HCT116 (cell line): ENCODE results near the gene CPSF4L.
"Not testable (repeated sequence)": the region's sequence is repeated elsewhere in the genome, so short reads cannot be mapped to it uniquely, and the experiment has no call there.

ENCODE experiments used
- CBX3 ChIP-seq: IDR thresholded peaks from 2 replicates; pipeline ENCODE4 v1.6.1; 2012; ENCODE audit warnings: low read depth
- CEBPB ChIP-seq: IDR thresholded peaks from 2 replicates; pipeline ENCODE4 v1.6.1; 2012; ENCODE audit warnings: low read depth
- CTCF ChIP-seq, 3 experiments: fragments of 200-600 bp in 1 of 3; sonication (generic) in 1 of 3; IDR thresholded peaks in 2 of 3; conservative IDR thresholded peaks in 1 of 3; 2 replicates each; pipeline ENCODE4 v1.5.1; 2012 to 2017; ENCODE audit warnings: low read depth in 2 of 3, low read length in 2 of 3, antibody characterized with exemption in 1 of 3, borderline replicate concordance in 1 of 3, control low read depth in 1 of 3, mild to moderate bottlenecking in 1 of 3, mixed read lengths in 1 of 3, mixed run types in 1 of 3, moderate library complexity in 1 of 3; ENCODE audit not compliant: insufficient read depth in 1 of 3
- POLR2A ChIP-seq: IDR thresholded peaks from 2 replicates; pipeline ENCODE4 v1.7.0; 2011; ENCODE audit warnings: borderline replicate concordance; ENCODE audit not compliant: insufficient read depth, insufficient read length; ENCODE audit errors: extremely low read depth
- POLR2AphosphoS5 ChIP-seq: IDR thresholded peaks from 2 replicates; pipeline ENCODE4 v1.6.1; 2011; ENCODE audit warnings: mild to moderate bottlenecking, low read depth, low read length, moderate library complexity
- ZNF274 ChIP-seq: fragments of 200-500 bp; sonication (Bioruptor generic); IDR thresholded peaks from 2 replicates; pipeline ENCODE4 v1.6.1; 2014; ENCODE audit warnings: mild to moderate bottlenecking, low read depth, low read length, inconsistent platforms
- TF ChIP-seq, protein P1 (sequence below): IDR thresholded peaks from 2 replicates; pipeline ENCODE4 v1.6.1; 2012
- TF ChIP-seq, protein P2 (sequence below): IDR thresholded peaks from 2 replicates; pipeline ENCODE4 v1.6.1; 2012

- TF ChIP-seq, protein P1, sequence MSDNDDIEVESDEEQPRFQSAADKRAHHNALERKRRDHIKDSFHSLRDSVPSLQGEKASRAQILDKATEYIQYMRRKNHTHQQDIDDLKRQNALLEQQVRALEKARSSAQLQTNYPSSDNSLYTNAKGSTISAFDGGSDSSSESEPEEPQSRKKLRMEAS = not testable (repeated sequence)
- TF ChIP-seq POLR2AphosphoS5; POLR2A; CTCF (IDR thresholded peaks at IDR 0.05 in 2 of 3, conservative IDR thresholded peaks at IDR 0.05 in 1 of 3; ENCODE audit: borderline replicate concordance in 1 of 3, insufficient read depth in 1 of 3, low read depth in 2 of 3, low read length in 2 of 3); CEBPB; CBX3; ZNF274: not testable (repeated sequence)
- TF ChIP-seq, protein P2, sequence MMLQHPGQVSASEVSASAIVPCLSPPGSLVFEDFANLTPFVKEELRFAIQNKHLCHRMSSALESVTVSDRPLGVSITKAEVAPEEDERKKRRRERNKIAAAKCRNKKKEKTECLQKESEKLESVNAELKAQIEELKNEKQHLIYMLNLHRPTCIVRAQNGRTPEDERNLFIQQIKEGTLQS = not testable (repeated sequence)
Observed at GRCh38 chr17:73308959-73309358, 47.3 kb upstream of the CPSF4L start.
